22Rv1 (cell line): ENCODE data around the gene IGSF1.
"Not testable (repeated sequence)": the region's sequence is repeated elsewhere in the genome, so short reads cannot be mapped to it uniquely, and the experiment has no call there.

ENCODE experiments used
- CTCF ChIP-seq: fragments of 450-650 bp; IDR thresholded peaks from 2 replicates; pipeline ENCODE4 v1.5.1; 2017; ENCODE audit warnings: mild to moderate bottlenecking
- ZFX ChIP-seq: fragments of 450-650 bp; IDR thresholded peaks from 2 replicates; pipeline ENCODE4 v1.6.1; 2017; ENCODE audit warnings: antibody characterized with exemption, borderline replicate concordance

GRCh38 chrX:131250984-131251738 lies 37.9 kb downstream of the IGSF1 start:
- not testable (repeated sequence) for TF ChIP-seq CTCF, ZFX
